CD14-positive monocyte (primary cell): Measurements from ENCODE around the gene CYRIA. TPM values are rescaled to one million over a fixed set of nuclear protein-coding genes. Genes with fewer than 3 reads are reported as not detected.

Experiments used
- DNase-seq, 3 donors: peaks; one replicate each; pipeline ENCODE4 v3.0.0-alpha.2; 2011 to 2022
- H2AFZ ChIP-seq: 2 replicates; pipeline ENCODE4 v1.6.0; 2012; ENCODE audit warnings: mild to moderate bottlenecking, low read depth, low read length, inconsistent platforms; ENCODE audit not compliant: insufficient read depth, poor library complexity, severe bottlenecking
- H3K27ac ChIP-seq, 2 donors: 1 replicate in 1 of 2; 2 replicates in 1 of 2; pipeline ENCODE4 v1.5.1; 2012 to 2013; ENCODE audit warnings: low read length in 2 of 2, control low read depth in 1 of 2, inconsistent platforms in 1 of 2, low read depth in 1 of 2, mild to moderate bottlenecking in 1 of 2
- H3K27me3 ChIP-seq, 2 donors: one replicate each; pipeline versions ENCODE4 v1.6.0 to v1.6.1; 2011 to 2013; ENCODE audit warnings: low read length in 2 of 2; ENCODE audit not compliant: control insufficient read depth in 2 of 2, insufficient read depth in 2 of 2
- H3K36me3 ChIP-seq, 2 donors: replicated peaks in 1 of 2; 1 replicate in 1 of 2; 2 replicates in 1 of 2; pipeline versions ENCODE4 v1.5.1 to v1.6.1; 2012 to 2013; ENCODE audit warnings: low read length in 2 of 2, control low read depth in 1 of 2, inconsistent platforms in 1 of 2, mild to moderate bottlenecking in 1 of 2; ENCODE audit not compliant: insufficient read depth in 2 of 2, control insufficient read depth in 1 of 2
- H3K4me1 ChIP-seq, 2 donors: 1 replicate in 1 of 2; 2 replicates in 1 of 2; pipeline versions ENCODE4 v1.5.1 to v1.6.1; 2012 to 2013; ENCODE audit warnings: low read length in 2 of 2, control low read depth in 1 of 2, inconsistent platforms in 1 of 2, mild to moderate bottlenecking in 1 of 2, moderate library complexity in 1 of 2; ENCODE audit not compliant: insufficient read depth in 2 of 2, control insufficient read depth in 1 of 2
- H3K4me2 ChIP-seq: replicated peaks from 2 replicates; pipeline ENCODE3; 2012; ENCODE audit warnings: low read length, moderate library complexity, mild to moderate bottlenecking; ENCODE audit not compliant: poor library complexity, severe bottlenecking; ENCODE audit errors: extremely low read depth
- H3K4me3 ChIP-seq, 3 experiments: fragments of 200-600 bp in 1 of 3; sonication (generic) in 1 of 3; replicated peaks in 1 of 3; 1 replicate in 2 of 3; 2 replicates in 1 of 3; pipeline ENCODE4 v1.5.1; 2011 to 2013; ENCODE audit warnings: low read length in 3 of 3, mild to moderate bottlenecking in 3 of 3, control low read depth in 2 of 3, low read depth in 2 of 3, inconsistent platforms in 1 of 3, moderate library complexity in 1 of 3
- H3K79me2 ChIP-seq: 2 replicates; pipeline ENCODE4 v1.6.0; 2012; ENCODE audit warnings: mild to moderate bottlenecking, control low read depth, inconsistent platforms, low read length, moderate library complexity; ENCODE audit not compliant: insufficient read depth
- H3K9ac ChIP-seq: 2 replicates; pipeline ENCODE4 v1.6.0; 2017; ENCODE audit warnings: low read length, mild to moderate bottlenecking; ENCODE audit not compliant: insufficient read depth, poor library complexity, severe bottlenecking
- H3K9me3 ChIP-seq, 2 donors: replicated peaks in 1 of 2; 1 replicate in 1 of 2; 2 replicates in 1 of 2; pipeline versions ENCODE4 v1.5.1 to v1.6.1; 2012 to 2013; ENCODE audit warnings: low read length in 2 of 2, control low read depth in 1 of 2; ENCODE audit not compliant: control insufficient read depth in 1 of 2, insufficient read depth in 1 of 2
- H4K20me1 ChIP-seq: 2 replicates; pipeline ENCODE4 v1.6.0; 2012; ENCODE audit warnings: mild to moderate bottlenecking, low read length, control low read depth, moderate library complexity; ENCODE audit not compliant: insufficient read depth
- H3K27ac Mint-ChIP-seq, 7 donors: one replicate each; pipeline ENCODE4 v1.8.0; 2020; ENCODE audit warnings: mild to moderate bottlenecking in 7 of 7, mixed read lengths in 7 of 7, moderate library complexity in 6 of 7, inconsistent platforms in 2 of 7
- H3K27me3 Mint-ChIP-seq, 3 donors: one replicate each; pipeline ENCODE4 v1.8.0; 2021 to 2022; ENCODE audit warnings: low read depth in 3 of 3, mild to moderate bottlenecking in 3 of 3, mixed read lengths in 3 of 3, moderate library complexity in 3 of 3, inconsistent platforms in 1 of 3
- H3K36me3 Mint-ChIP-seq, 2 donors: one replicate each; pipeline ENCODE4 v1.8.0; 2020; ENCODE audit warnings: mixed read lengths in 2 of 2, inconsistent platforms in 1 of 2, mild to moderate bottlenecking in 1 of 2
- H3K4me1 Mint-ChIP-seq: one replicate; pipeline ENCODE4 v1.8.0; 2020; ENCODE audit warnings: mild to moderate bottlenecking, mixed read lengths
- H3K4me3 Mint-ChIP-seq, 2 donors: one replicate each; pipeline ENCODE4 v1.8.0; 2020; ENCODE audit warnings: mild to moderate bottlenecking in 2 of 2, mixed read lengths in 2 of 2, moderate library complexity in 1 of 2
- H3K9me3 Mint-ChIP-seq, 7 donors: one replicate each; pipeline ENCODE4 v1.8.0; 2020 to 2022; ENCODE audit warnings: mixed read lengths in 7 of 7, mild to moderate bottlenecking in 6 of 7, moderate library complexity in 6 of 7, inconsistent platforms in 2 of 7
- WGBS: methylation state at CpG from one replicate; pipeline ENCODE4 v1.1.5; 2013; ENCODE audit warnings: missing lambda C conversion rate; ENCODE audit not compliant: insufficient coverage; 5-methylcytosine and 5-hydroxymethylcytosine counted together
- intact Hi-C, 2 donors: fragments of 100-400 bp; cut with micrococcal nuclease; formaldehyde crosslinking; loops; one replicate each; pipeline versions ENCODE4 v1.15.0 to v1.15.1; 2023
- polyA plus RNA-seq, 3 donors: library from polyadenylated mRNA; depleted of rRNA in 1 of 3; unstranded in 2 of 3; stranded (reverse) in 1 of 3; fragments of 300-500 nt in 2 of 3; fragments of >200 nt in 1 of 3; fragmentation: Illumina TruSeq in 2 of 3; gene quantifications; 1 replicate in 2 of 3; 2 replicates in 1 of 3; pipeline ENCODE4 v1.2.3, GENCODE V29; 2012 to 2021
- TF ChIP-seq, protein P1 (sequence below): fragments of 200-600 bp; IDR thresholded peaks from one replicate; pipeline ENCODE4 v1.8.0; 2022; ENCODE audit warnings: antibody characterized with exemption, mild to moderate bottlenecking

The CYRIA gene
- polyA plus RNA-seq, 3 donors = 55.9 to 101 (median 72.4) TPM

DNA sequence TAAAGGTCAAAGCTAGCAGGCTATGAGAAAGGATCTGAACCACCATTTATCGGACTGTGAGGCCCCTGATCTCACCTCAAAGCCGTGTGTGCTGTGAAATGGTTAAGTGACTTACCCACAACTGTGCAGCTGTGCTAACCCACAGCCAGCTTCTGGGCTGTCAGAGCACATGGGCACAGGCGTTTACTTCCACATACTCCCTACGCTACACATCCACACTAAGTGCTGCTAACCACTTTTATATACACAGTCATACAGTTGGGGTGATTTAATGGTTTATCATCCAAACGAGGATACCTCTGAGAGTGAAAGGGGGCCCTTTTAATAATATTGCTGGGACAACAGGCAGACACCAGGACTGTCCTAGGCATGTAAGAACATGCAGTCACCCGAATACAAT is 37.3 kb downstream of the CYRIA start:
- Histone ChIP-seq H4K20me1 (peaks cover 41% of the 10 kb centered on the region), H3K27me3 (no peaks in the 10 kb centered on the region), H3K27ac (peak overlapping the region; percentile 15 to 98), H3K4me1 (peaks cover 100% of the 10 kb centered on the region in 2 donors), H2AFZ (no peak overlapping the region), H3K4me3 (peak overlapping the region in 1 of 3 experiments; percentile 11), H3K9ac (no peak overlapping the region), H3K9me3 (no peaks in the 10 kb centered on the region), H3K36me3 (peaks cover 2 to 29% of the 10 kb centered on the region in 2 donors), H3K79me2 (peaks cover 92% of the 10 kb centered on the region), H3K4me2 (peak overlapping the region; percentile 19)
- no CpG with 5 or more reads among the region's 6 CpGs for WGBS
- Mint-ChIP-seq H3K36me3 (peaks cover 77 to 80% of the 10 kb centered on the region in 2 donors), H3K4me1 (peaks cover 100% of the 10 kb centered on the region), H3K27ac (peak overlapping the region; percentile 78 to 100 (median 99)), H3K27me3 (peaks cover 0 to 5% (median 0%) of the 10 kb centered on the region in 3 donors), H3K9me3 (peaks cover 0 to 2% (median 0%) of the 10 kb centered on the region in 7 donors), H3K4me3 (no peak overlapping the region)
- TF ChIP-seq, protein P1, sequence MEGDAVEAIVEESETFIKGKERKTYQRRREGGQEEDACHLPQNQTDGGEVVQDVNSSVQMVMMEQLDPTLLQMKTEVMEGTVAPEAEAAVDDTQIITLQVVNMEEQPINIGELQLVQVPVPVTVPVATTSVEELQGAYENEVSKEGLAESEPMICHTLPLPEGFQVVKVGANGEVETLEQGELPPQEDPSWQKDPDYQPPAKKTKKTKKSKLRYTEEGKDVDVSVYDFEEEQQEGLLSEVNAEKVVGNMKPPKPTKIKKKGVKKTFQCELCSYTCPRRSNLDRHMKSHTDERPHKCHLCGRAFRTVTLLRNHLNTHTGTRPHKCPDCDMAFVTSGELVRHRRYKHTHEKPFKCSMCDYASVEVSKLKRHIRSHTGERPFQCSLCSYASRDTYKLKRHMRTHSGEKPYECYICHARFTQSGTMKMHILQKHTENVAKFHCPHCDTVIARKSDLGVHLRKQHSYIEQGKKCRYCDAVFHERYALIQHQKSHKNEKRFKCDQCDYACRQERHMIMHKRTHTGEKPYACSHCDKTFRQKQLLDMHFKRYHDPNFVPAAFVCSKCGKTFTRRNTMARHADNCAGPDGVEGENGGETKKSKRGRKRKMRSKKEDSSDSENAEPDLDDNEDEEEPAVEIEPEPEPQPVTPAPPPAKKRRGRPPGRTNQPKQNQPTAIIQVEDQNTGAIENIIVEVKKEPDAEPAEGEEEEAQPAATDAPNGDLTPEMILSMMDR = no peak
- peak in 1 of 3 donors; percentile 44 for DNase-seq
- intact Hi-C loops = loop anchor here (5.0 kb wide), 2 partner anchors 34 to 234 kb away; no protein-coding TSS in a partner anchor

GRCh38 chr2:16626997-16627605 is 38.5 kb downstream of the CYRIA start:
- H4K20me1 ChIP-seq = peaks cover 29% of the 10 kb centered on the region
- TF ChIP-seq, protein P1 = no peak
- H3K4me3 Mint-ChIP-seq = peak overlapping the region; percentile 5 to 79
- no peak for DNase-seq
- H3K27me3 Mint-ChIP-seq = peaks cover 0 to 5% (median 0%) of the 10 kb centered on the region in 3 donors
- peak overlapping the region; percentile 91 to 98 for H3K27ac ChIP-seq
- intact Hi-C loops = loop anchor here (5.0 kb wide), 2 partner anchors 35 to 235 kb away; no protein-coding TSS in a partner anchor
- no peaks in the 10 kb centered on the region for H3K27me3 ChIP-seq
- H3K9ac ChIP-seq = peak overlapping the region; percentile 70
- WGBS = 39% methylated on average over 6 of the region's 6 CpGs
- H2AFZ ChIP-seq = no peak overlapping the region
- peaks cover 80 to 83% of the 10 kb centered on the region in 2 donors for H3K36me3 Mint-ChIP-seq
- H3K9me3 Mint-ChIP-seq = peaks cover 0 to 2% (median 0%) of the 10 kb centered on the region in 7 donors
- H3K4me1 ChIP-seq = peaks cover 100% of the 10 kb centered on the region in 2 donors
- H3K9me3 ChIP-seq = no peaks in the 10 kb centered on the region
- H3K4me2 ChIP-seq = peak overlapping the region; percentile 61
- peak overlapping the region; percentile 98 to 100 (median 99) for H3K27ac Mint-ChIP-seq
- H3K36me3 ChIP-seq = peaks cover 2 to 35% of the 10 kb centered on the region in 2 donors
- peaks cover 100% of the 10 kb centered on the region for H3K4me1 Mint-ChIP-seq
- H3K79me2 ChIP-seq = peaks cover 83% of the 10 kb centered on the region
- peak overlapping the region in 1 of 3 experiments; percentile 53 for H3K4me3 ChIP-seq
